HFF-Myc (cell line): ENCODE data around the gene POLR1F.

Experiments
- DNase-seq: peaks from one replicate; pipeline ENCODE4 v3.0.0-alpha.2; 2011; ENCODE audit warnings: low read depth; ENCODE audit errors: extremely low read depth
- H3K4me3 ChIP-seq: replicated peaks from 2 replicates; pipeline ENCODE4 v1.5.1; 2011; ENCODE audit warnings: low read depth, mild to moderate bottlenecking, control low read depth, low read length
- CTCF ChIP-seq: IDR thresholded peaks from 2 replicates; pipeline ENCODE4 v1.5.1; 2012; ENCODE audit warnings: mild to moderate bottlenecking, low read depth, low read length, control low read depth; ENCODE audit errors: missing control alignments

The POLR1F gene

GRCh38 chr7:19708397-19709248 is at the start of gene POLR1F:
POLR1F (minus strand) TSS chr7:19709037; CDS start chr7:19709016, 21 bp downstream.
- TF ChIP-seq CTCF: peak; percentile 91
- DNase-seq: peak; percentile 89

GRCh38 chr7:19754521-19755116 is 45.8 kb upstream of the POLR1F start:
- DNase-seq: peak; percentile 12
- no peak overlapping the region for H3K4me3 ChIP-seq
- TF ChIP-seq CTCF: peak; percentile 55

More at GRCh38 chr7:19708397-19709248, at the start of gene POLR1F:
- H3K4me3 ChIP-seq: peak within 1 kb of the TSS; percentile 85

GRCh38 chr7:19752020-19752419 is 43.2 kb upstream of the POLR1F start:
- no peak for TF ChIP-seq CTCF
- no peak for DNase-seq
- H3K4me3 ChIP-seq: no peak overlapping the region

GRCh38 chr7:19749658-19750057 is 40.8 kb upstream of the POLR1F start:
- no peak for DNase-seq
- H3K4me3 ChIP-seq: no peak overlapping the region
- TF ChIP-seq CTCF: no peak

GRCh38 chr7:19747740-19748339 is 39.0 kb upstream of the POLR1F start:
- H3K4me3 ChIP-seq: no peak overlapping the region
- no peak for DNase-seq
- peak; percentile 48 for TF ChIP-seq CTCF

GRCh38 chr7:19744075-19744474 is 35.2 kb upstream of the POLR1F start:
- DNase-seq: no peak
- no peak overlapping the region for H3K4me3 ChIP-seq
- TF ChIP-seq CTCF: no peak
